NCI-H146 treated with DMSO at 0.1 percent for 48 hours (cell line): ENCODE results near the gene SCGB1A1.

Experiments
- DNase-seq: peaks from one replicate; lab custom pipeline; 2025; ENCODE audit not compliant: unreplicated experiment; lab: John Stamatoyannopoulos, UW

SCGB1A1 gene

GRCh38 chr11:62420882-62421281 lies 2.0 kb downstream of the SCGB1A1 start:
- no peak for DNase-seq

- DNase-seq, result no peak
Observed at GRCh38 chr11:62421996-62422395, 3.2 kb downstream of the SCGB1A1 start.

- DNase-seq, result no peak
Observed at GRCh38 chr11:62423012-62423411, 4.2 kb downstream of the SCGB1A1 start.

GRCh38 chr11:62427630-62428233 lies 8.9 kb downstream of the SCGB1A1 start:
- no peak for DNase-seq

DNA sequence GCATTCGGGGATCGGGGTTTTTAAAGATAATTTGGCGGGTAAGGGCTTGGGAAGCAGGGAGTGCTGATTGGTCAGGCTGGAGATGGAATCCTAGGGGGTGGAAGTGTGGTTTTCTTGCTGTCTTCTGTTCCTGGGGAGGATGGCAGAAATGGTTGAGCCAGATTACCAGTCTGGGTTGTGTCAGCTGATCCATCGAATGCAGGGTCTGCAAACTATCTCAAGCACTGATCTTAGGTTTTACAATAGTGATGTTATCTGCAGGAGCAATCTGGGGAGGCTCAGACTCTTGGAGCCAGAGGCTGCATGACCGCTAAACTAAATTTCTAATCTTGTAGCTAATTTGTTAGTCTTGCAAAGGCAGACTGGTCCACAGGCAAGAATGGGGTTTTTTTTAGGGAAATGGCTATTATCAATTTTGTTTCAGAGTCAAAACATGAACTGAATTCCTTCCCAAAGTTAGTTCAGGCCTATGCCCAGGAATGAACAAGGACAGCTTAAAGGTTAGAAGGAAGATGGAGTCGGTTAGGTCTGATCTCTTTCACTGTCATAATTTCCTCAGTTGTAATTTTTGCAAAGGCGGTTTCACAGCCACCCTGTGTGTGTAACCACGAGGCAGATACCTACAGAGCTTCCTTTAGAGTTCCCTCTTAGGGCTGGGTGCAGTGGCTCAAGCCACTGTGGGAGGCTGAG lies 10.2 kb downstream of the SCGB1A1 start:
- no peak for DNase-seq

- no peak for DNase-seq
Observed at GRCh38 chr11:62430425-62430824, 11.6 kb downstream of the SCGB1A1 start.

DNA sequence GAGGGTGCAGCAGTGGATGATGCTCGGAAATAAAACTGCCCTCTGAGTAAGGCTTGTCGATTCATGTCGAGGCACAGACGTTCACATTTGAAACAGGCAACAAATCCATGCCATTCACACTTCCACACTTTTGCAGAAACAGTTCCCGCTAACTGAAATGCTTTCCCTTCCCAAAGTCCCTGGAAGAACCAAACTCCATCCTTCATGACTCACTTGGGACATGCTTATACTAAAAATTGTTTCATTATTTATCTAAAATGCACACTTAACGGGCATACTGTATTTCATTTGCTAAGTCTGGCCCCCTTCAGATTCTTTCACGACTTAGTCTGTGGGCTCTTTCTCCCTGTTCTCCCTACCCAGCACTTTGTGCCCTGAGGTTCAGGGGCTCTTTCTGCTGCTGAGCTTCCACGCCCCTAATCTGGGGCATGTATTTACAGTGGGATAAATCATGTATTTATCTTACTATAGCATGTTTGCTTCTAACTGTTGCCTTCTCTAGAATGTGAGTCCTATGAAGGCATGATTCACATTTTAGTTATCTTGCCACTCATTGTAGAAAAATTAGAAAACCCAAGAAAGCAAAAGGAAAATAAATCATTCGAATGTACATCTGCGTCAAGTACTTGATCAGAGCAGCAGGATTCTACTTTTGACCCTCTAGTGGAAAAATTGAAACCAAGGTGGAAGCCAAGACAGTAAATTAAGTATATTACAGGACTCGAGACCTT lies 12.5 kb downstream of the SCGB1A1 start:
- no peak for DNase-seq

DNA sequence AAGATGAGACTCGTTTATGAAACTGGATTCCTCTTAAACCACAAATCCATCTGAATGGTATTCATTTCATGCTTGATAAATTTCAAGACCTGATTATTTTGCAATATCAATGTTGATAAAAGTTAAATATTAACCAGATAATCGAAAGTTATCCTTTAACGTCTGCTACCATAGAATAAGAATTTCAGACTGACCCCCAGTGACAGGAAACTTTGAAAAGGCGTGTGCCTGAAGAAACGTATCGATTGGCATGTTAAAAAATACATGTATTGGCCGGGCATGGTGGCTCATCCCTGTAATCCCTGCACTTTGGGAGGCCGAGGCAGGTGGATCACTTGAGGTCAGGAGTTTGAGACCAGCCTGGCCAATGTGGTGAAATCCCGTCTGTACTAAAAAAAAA lies 13.9 kb downstream of the SCGB1A1 start:
- no peak for DNase-seq

- no peak for DNase-seq
Observed at GRCh38 chr11:62433141-62433903, 14.5 kb downstream of the SCGB1A1 start.

GRCh38 chr11:62433904-62434276 lies 15.1 kb downstream of the SCGB1A1 start:
- DNase-seq, result no peak

DNA sequence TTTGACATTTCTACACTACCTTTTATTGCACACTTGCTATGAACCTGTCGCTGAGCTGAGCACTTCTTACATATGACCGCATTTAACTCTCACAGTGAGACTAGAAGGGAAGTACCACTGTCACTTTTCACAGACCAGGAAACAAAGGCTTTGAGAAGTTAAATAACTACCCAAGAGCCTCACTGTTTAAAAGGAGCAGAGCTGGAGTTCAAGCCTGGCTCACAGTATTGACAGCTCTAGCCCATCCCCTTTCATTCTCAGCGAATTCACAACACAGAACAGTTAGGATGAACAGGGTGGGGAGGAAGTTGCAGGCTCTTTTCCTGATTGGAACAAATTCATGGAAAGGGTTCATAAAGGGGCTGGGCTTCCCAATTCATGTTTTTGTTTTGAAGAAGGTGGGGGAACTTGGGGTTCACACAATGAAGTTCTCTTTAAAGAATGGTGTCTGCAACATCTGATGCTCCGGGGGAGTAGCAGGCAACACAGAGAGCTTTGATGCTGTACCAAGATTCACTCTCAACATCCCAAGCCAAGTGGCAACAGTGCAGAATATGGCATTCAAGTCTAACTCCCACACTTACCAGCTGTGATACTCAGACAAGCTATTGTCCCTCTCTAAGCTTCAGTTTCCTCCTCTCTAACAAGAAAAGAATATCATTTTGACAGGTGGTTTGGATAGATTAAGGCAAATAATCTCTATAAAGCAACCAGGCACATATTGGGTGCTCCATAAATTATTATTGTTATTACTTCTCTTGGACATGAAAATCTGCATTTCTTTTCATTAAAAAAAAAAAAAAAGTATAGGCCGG lies 17.2 kb downstream of the SCGB1A1 start:
- DNase-seq, result no peak

- no peak for DNase-seq
Observed at GRCh38 chr11:62437616-62438015, 18.8 kb downstream of the SCGB1A1 start.

DNA sequence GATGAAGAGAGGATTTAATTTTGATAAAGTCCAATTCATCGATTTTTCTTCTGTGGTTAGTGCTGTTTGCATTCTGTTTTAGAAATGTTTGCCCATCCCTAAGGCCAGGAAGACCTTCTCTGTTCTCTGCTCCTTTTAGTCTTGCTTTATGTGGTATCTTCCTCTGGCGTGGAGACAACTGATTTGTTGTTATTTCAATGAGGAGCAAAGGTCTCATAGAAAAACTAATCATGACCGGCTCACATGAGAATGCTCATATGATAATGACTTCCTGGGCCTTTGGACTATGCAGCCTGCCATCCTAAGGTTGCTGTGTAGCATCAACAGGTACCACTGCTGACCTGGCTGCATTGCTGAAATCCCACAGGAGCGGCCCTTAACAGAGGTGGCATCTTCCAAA lies 19.8 kb downstream of the SCGB1A1 start:
- peak; percentile 46 for DNase-seq

- DNase-seq, result no peak
Observed at GRCh38 chr11:62439785-62440602, 21.2 kb downstream of the SCGB1A1 start.

GRCh38 chr11:62443390-62444235 lies 24.8 kb downstream of the SCGB1A1 start:
- DNase-seq, result no peak

- DNase-seq, result peak; percentile 76
Observed at GRCh38 chr11:62444236-62444833, 25.5 kb downstream of the SCGB1A1 start.

GRCh38 chr11:62444835-62445234 lies 26.0 kb downstream of the SCGB1A1 start:
- DNase-seq, result peak; percentile 18

GRCh38 chr11:62445314-62445740 lies 26.5 kb downstream of the SCGB1A1 start:
- no peak for DNase-seq

- DNase-seq, result no peak
Observed at GRCh38 chr11:62446091-62446490, 27.3 kb downstream of the SCGB1A1 start.
